HG02763 (cell line): ENCODE measurements around the gene GAD2.
A peak's percentile ranks its signal among the peaks of the same experiment; 100 is the strongest.
"Not testable (repeated sequence)": the region's sequence is repeated elsewhere in the genome, so short reads cannot be mapped to it uniquely, and the experiment has no call there.

Experiments
- ATAC-seq: cut with Tn5 transposase; IDR thresholded peaks from one replicate; pipeline ENCODE4 v1.9.1; 2021; ENCODE audit warnings: mild to moderate bottlenecking, moderate library complexity; ENCODE audit not compliant: unreplicated experiment

The GAD2 gene

DNA sequence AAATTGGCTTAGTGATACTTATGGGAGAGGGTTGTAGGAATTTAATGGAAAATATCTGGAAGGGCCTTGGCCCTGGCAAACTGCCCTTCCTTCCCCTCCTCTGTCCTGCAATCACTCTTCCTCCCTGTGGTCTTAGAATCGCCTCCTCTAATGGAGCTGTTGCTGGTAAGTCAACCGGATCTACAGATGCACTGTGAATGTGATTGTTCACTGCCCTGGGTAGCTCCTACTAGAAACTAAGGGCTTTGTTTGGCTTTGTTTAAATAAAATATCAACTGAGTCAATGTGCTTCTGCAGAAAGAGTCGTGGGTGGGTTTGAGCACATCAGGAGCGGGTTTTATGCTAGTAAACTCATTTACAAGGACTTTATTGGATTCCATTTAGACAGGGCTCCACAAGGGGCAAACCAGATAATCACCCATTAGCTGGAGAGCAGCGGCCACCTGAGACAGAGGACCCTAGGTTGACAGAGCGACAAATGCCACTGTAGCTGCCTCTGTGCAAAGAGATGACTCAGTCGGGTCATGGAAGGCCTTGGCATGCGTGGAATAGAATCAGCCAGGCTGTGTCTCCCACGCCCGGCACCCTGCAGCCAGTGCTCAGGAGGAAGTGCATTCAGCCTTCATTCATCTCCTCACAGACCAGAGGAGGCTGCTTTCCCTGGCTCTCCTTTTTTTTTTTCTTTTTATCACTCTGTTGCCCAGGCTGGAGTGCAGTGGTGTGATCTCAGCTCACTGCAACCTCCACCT, 97.9 kb downstream of the GAD2 start:
- ATAC-seq = no peak

- no peak for ATAC-seq
Observed at GRCh38 chr10:26318672-26319071, 102.1 kb downstream of the GAD2 start.

DNA sequence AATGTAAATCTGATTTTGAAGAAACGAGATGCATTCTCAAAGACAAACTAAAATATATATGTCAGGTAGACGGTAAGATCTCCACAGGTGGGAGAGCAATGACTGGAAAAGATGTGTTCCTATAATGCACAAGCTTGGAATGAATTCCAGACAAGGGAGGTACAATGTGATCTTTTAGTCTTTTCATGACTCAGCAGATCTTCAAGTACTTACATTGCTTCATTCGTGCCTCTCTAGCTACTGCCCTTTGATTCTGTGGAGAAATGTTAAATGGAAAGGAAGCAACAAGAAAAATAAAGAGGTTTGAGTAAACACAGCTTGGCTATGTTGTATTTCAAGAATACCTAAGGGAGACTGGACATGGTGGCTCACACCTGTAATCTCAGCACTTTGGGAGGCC, 106.6 kb downstream of the GAD2 start:
- no peak for ATAC-seq

GRCh38 chr10:26326851-26327250, 110.3 kb downstream of the GAD2 start:
- no peak for ATAC-seq

GRCh38 chr10:26327811-26328210, 111.2 kb downstream of the GAD2 start:
- ATAC-seq = no peak

DNA sequence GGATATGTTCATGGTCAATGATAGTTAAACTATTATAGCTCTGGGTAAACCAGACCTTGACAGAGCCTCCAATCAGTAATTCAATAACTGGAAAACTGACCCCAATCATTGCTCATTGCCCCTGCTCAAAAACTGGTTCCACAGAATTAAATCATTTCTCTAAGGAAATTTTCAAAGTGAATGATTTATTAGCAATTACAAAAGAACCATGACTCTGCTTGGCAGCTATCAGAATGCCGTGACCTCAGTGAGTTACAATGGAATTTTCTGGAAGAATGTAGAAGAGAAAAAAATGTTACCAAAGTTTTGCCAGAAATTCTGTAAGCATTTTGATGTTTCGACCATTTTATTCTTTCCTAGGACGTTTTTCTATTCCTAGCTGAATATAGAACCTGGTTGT, 114.8 kb downstream of the GAD2 start:
- no peak for ATAC-seq

DNA sequence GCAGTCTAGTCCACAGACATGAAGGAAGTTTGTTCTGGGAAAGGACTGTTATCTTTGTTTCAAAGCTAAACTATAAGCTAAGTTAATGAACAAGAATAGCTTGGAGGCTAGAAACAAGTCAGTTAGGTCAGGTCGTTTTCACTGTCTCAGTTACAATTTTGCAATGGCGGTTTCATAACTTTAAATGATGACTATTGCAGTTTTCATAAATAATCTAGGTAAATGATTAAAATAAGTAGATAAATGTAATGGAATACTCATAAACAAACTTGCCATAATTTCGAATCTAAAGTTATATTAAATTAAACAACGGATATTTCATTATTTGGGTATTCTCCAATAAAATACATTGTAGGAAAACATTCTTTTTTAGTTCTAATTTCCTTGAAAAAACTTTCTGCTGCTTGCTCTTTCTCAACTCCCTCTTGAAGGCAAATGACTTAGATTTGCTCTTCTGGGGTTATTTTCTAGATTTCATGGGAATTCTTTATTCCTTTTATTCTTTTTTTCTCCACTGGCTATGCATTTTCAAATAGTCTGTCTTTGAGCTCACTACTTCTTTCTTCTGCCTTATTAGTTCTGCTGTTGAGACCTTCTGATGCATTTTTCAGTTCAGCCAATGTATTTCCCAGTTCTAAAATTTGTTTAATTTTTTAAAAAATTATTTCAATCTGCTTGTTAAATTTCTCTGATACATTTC, 117.8 kb downstream of the GAD2 start:
- no peak for ATAC-seq

GRCh38 chr10:26334932-26335573, 118.5 kb downstream of the GAD2 start:
- peak; percentile 69 for ATAC-seq

DNA sequence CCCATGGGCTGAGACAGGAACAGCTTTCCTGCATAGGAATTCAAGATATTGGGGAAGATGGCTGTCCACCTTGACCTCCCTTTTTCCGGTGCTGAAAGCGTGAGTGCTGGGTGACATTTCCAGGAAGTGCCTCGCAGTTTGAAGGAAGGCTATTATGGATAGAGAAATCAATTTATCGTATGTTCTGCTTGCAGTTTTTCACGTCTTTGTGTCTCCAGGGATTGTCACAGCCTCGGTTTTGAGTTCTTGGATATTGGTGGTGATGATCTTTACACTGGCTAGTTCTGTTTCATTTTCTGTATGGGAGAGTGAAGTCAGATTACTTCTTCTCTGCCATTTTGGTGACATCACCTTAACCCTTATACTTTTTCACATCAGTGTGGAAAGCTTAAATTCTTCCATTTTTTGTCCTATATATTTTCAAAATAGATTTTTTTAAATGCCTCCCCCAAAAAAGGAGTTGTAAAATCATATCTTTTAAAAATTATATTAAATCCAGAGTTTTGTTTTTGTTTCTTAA, 119.1 kb downstream of the GAD2 start:
- peak; percentile 36 for ATAC-seq

- ATAC-seq = no peak
Observed at GRCh38 chr10:26336979-26337378, 120.4 kb downstream of the GAD2 start.

- no peak for ATAC-seq
Observed at GRCh38 chr10:26341701-26342100, 125.1 kb downstream of the GAD2 start.

GRCh38 chr10:26348821-26349417, 132.3 kb downstream of the GAD2 start:
- not testable (repeated sequence) for ATAC-seq
